ENCODE results near the gene MFAP4.

Gene MFAP4

DNA sequence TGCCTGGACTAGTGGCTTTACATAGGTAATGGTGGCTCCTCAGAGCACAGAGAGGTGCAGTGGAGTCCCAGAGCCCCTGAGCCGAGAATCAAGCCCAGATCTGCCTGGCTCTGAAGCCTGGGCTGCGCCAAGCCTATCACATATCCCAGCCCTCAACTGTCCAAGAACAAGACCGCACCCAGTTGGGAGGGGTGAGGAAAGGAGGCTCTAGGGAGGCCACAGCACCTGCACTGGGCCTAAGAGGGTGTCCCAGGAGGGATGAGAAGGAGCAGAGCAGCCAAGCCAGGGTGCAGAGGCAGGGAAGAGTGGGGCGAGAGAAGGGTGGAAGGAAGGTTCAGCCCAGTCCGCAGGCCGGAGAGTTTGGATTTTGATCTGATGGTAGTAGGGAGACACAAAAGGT is 23.1 kb upstream of the MFAP4 start:
- DNase-seq (ENCODE audit: low read depth) = no peak
- TF ChIP-seq, protein P1, sequence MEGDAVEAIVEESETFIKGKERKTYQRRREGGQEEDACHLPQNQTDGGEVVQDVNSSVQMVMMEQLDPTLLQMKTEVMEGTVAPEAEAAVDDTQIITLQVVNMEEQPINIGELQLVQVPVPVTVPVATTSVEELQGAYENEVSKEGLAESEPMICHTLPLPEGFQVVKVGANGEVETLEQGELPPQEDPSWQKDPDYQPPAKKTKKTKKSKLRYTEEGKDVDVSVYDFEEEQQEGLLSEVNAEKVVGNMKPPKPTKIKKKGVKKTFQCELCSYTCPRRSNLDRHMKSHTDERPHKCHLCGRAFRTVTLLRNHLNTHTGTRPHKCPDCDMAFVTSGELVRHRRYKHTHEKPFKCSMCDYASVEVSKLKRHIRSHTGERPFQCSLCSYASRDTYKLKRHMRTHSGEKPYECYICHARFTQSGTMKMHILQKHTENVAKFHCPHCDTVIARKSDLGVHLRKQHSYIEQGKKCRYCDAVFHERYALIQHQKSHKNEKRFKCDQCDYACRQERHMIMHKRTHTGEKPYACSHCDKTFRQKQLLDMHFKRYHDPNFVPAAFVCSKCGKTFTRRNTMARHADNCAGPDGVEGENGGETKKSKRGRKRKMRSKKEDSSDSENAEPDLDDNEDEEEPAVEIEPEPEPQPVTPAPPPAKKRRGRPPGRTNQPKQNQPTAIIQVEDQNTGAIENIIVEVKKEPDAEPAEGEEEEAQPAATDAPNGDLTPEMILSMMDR (IDR thresholded peaks at IDR 0.05; ENCODE audit: insufficient read depth, low read depth, low read length, missing control alignments) = no peak

DNA sequence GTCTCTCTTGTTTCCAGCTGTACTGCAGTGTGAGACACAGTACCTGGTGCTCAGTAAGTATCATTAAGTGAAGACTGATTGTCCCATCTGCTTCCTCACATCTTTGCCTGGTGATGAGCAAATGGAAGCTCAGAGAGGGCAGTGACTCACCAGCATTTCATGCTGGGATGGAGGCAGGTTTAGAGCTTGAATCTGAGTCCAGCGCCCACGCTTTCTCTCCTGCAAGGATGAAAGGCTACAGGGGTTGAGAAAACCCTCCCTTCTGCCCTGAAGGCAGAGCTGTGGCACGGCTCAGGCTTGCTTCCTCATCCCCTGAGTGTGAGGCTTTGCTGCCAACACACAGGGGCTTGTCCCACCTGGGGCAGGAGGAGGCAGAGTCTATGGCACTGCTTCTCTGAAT is 22.5 kb upstream of the MFAP4 start:
- H3K4me3 ChIP-seq (ENCODE audit: low read depth, low read length) = no peak overlapping the region
- TF ChIP-seq, protein P1 (IDR thresholded peaks at IDR 0.05; ENCODE audit: insufficient read depth, low read depth, low read length, missing control alignments) = no peak
- no peak for DNase-seq (ENCODE audit: low read depth)

More for the DNA sequence above, 23.1 kb upstream of the MFAP4 start:
- no peak overlapping the region for H3K4me3 ChIP-seq (ENCODE audit: low read depth, low read length)

DNA sequence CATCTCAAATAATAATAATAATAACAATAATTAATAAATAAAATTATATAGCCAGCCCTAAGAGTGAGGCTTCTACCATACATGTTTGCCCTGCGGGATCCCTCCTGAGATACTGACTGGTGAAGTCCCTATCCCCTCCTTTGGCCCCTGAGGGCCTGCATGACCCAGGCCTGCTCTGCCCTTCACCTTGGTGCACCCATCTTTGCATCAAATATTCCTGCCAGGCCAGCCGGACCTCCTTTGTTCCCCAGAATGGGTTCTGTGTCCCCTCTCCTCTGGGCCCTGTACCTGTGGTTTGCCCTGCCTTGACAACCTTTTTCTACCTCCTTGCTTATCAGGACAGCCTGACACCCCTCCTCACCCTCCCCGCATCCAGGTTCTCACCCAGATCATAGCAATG is 22.1 kb upstream of the MFAP4 start:
- no peak for DNase-seq (ENCODE audit: low read depth)
- H3K4me3 ChIP-seq (ENCODE audit: low read depth, low read length) = no peak overlapping the region
- TF ChIP-seq, protein P1 (IDR thresholded peaks at IDR 0.05; ENCODE audit: insufficient read depth, low read depth, low read length, missing control alignments) = no peak

DNA sequence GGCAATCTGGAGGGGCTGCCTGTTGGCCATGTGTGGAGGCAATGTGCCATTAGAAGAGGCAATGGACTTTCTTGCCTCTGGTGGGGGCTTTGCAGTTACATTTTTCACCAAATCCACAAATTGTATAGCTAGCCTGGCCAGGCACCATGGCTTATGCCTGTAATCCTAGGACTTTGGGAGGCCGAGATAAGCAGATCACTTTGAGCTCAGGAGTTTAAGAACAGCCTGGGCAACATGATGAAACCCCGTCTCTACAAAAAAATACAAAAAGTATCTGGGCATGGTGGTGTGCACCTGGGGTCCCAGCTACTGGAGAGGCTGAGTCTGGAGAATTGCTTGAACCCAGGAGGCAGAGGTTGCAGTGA is 21.3 kb upstream of the MFAP4 start:
- DNase-seq (ENCODE audit: low read depth) = no peak
- TF ChIP-seq, protein P1 (IDR thresholded peaks at IDR 0.05; ENCODE audit: insufficient read depth, low read depth, low read length, missing control alignments) = no peak
- no peak overlapping the region for H3K4me3 ChIP-seq (ENCODE audit: low read depth, low read length)

DNA sequence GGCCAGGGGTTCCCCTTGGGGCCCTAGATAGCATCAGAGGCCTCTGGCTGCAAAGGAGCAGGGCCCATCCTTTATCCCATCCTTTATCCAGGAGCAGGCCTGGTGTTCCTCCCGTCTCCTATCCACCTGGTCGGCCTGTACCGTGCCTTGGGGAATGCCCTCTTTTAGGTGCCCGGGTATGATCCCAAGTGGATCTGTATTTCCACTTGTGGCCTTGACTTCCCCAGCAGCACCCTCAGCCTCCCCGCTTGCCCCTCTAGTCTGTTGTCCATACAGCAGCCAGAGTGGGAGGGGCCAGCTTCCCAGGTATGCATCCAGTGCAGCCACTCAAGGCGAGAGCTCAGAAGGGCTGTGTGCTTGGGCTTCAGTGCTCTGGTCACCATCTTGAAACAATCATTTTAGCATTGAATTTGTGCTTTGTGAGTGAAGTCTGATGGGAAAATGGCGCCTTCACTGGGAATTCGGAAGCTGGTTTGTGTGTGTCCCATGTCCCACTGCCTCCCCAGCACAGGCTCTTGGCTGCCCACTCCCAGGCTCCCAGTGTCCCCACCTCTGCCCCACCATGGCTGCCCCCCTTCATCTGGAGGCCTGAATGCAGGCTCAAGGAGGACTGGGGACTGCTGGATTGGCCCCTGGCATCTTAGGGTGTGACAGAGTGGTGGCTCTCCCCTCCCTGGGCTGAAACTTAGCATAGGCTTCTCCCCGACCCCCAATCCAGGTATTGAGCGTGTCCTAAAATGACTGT is 20.8 kb upstream of the MFAP4 start:
- DNase-seq (ENCODE audit: low read depth) = no peak
- TF ChIP-seq, protein P1 (IDR thresholded peaks at IDR 0.05; ENCODE audit: insufficient read depth, low read depth, low read length, missing control alignments) = no peak
- no peak overlapping the region for H3K4me3 ChIP-seq (ENCODE audit: low read depth, low read length)

DNA sequence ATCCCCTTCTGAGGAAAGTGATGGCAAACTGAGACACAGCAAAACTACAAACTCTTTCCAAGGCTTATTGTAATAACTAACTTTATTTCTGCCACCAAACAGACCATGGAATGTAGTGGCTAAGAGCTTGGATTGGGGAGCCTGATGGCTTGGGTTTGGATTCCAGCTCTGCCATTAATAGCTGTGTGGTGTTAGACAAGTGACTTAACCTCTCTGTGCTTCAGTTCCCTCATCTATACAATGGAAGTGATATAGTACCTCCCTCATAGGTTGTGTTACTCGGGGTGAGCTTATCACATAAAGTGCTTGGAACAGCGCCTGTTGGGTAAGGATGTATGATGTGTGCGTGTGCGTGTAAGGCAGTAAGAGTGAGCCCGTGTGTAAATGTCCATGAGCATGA is 18.1 kb upstream of the MFAP4 start:
- no peak for DNase-seq (ENCODE audit: low read depth)

More for the DNA sequence above, 18.1 kb upstream of the MFAP4 start:
- no peak overlapping the region for H3K4me3 ChIP-seq (ENCODE audit: low read depth, low read length)
- TF ChIP-seq, protein P1 (IDR thresholded peaks at IDR 0.05; ENCODE audit: insufficient read depth, low read depth, low read length, missing control alignments) = no peak

All from GM12865 (cell line).